PC-3 (cell line): ENCODE measurements around the gene ASPDH. TPM values are rescaled to one million over a fixed set of nuclear protein-coding genes. Genes with fewer than 3 reads are reported as not detected.

Experiments used
- ATAC-seq: fragments of 200-7000 bp; cut with Tn5 transposase; 2 replicates; pipeline ENCODE4 v1.9.1; 2020; ENCODE audit warnings: mild to moderate bottlenecking, moderate library complexity
- BruUV-seq: library from RNA; stranded (reverse); fragments of 400-500 nt; replicated peaks from 2 replicates; lab custom pipeline; 2021; lab: Mats Ljungman, UMichigan
- CTCF ChIA-PET: fragments of 300-600 bp; sonication (Branson Sonifier 250); formaldehyde crosslinking; loops from one replicate; lab custom pipeline; 2022; ENCODE audit warnings: antibody characterized with exemption; lab: Charles Lee
- POLR2A ChIA-PET: fragments of 300-600 bp; sonication (Branson Sonifier 250); formaldehyde crosslinking; loops from one replicate; lab custom pipeline; 2022; ENCODE audit warnings: antibody characterized with exemption; ENCODE audit not compliant: unreplicated experiment; lab: Charles Lee
- DNase-seq: peaks from one replicate; pipeline ENCODE4 v3.0.0-alpha.2; 2015
- H2AFZ ChIP-seq: fragments of 300-600 bp; sonication (generic); 2 replicates; pipeline ENCODE4 v1.6.0; 2016; ENCODE audit warnings: antibody characterized with exemption, low read length
- H3F3A ChIP-seq: fragments of 300-600 bp; sonication (generic); one replicate; pipeline ENCODE4 v1.6.0; 2017; ENCODE audit warnings: antibody characterized with exemption, low read length, control low read depth, mild to moderate bottlenecking; ENCODE audit not compliant: unreplicated experiment
- H3K27ac ChIP-seq: fragments of 300-600 bp; sonication (generic); 2 replicates; pipeline ENCODE4 v1.5.1; 2016; ENCODE audit warnings: mild to moderate bottlenecking, low read length
- H3K27me3 ChIP-seq: fragments of 300-600 bp; sonication (generic); 2 replicates; pipeline ENCODE4 v1.6.1; 2016; ENCODE audit warnings: low read length, mixed read lengths
- H3K36me3 ChIP-seq: fragments of 300-600 bp; sonication (generic); 2 replicates; pipeline ENCODE4 v1.6.1; 2016; ENCODE audit warnings: low read depth, mixed run types, low read length, mixed read lengths
- H3K4me1 ChIP-seq: fragments of 300-600 bp; sonication (generic); 2 replicates; pipeline ENCODE4 v1.5.1; 2016; ENCODE audit warnings: low read length; ENCODE audit not compliant: insufficient read depth
- H3K4me2 ChIP-seq: fragments of 300-600 bp; sonication (generic); 2 replicates; pipeline ENCODE4 v1.6.0; 2016; ENCODE audit warnings: low read length
- H3K4me3 ChIP-seq: fragments of 300-600 bp; sonication (generic); 2 replicates; pipeline ENCODE4 v1.5.1; 2016; ENCODE audit warnings: mild to moderate bottlenecking, low read length, mixed read lengths
- H3K79me2 ChIP-seq: fragments of 300-600 bp; sonication (generic); 2 replicates; pipeline ENCODE4 v1.6.1; 2017; ENCODE audit warnings: low read length, mixed read lengths
- H3K9ac ChIP-seq: fragments of 300-600 bp; sonication (generic); 2 replicates; pipeline ENCODE4 v1.6.0; 2016; ENCODE audit warnings: mild to moderate bottlenecking, low read length
- H3K9me2 ChIP-seq: fragments of 300-600 bp; sonication (generic); replicated peaks from 2 replicates; pipeline ENCODE4 v1.6.1; 2016; ENCODE audit warnings: mixed run types, low read length, mixed read lengths
- H3K9me3 ChIP-seq: fragments of 300-600 bp; sonication (generic); 2 replicates; pipeline ENCODE4 v1.6.1; 2016; ENCODE audit warnings: low read length, mixed read lengths
- H4K20me1 ChIP-seq: fragments of 300-600 bp; sonication (generic); 2 replicates; pipeline ENCODE4 v1.6.1; 2016; ENCODE audit warnings: low read length, mixed read lengths
- EZH2 ChIP-seq: fragments of 300-600 bp; sonication (generic); IDR thresholded peaks from one replicate; pipeline ENCODE4 v1.6.1; 2017; ENCODE audit warnings: antibody characterized with exemption, mild to moderate bottlenecking, low read length; ENCODE audit not compliant: unreplicated experiment
- EZH2phosphoT487 ChIP-seq: fragments of 300-600 bp; sonication (generic); IDR thresholded peaks from 2 replicates; pipeline ENCODE4 v1.6.1; 2018; ENCODE audit warnings: mild to moderate bottlenecking, antibody characterized with exemption, low read length, borderline replicate concordance
- intact Hi-C: fragments of 100-400 bp; cut with micrococcal nuclease; formaldehyde crosslinking; loops from 2 replicates; pipeline ENCODE4 v1.9.0; 2023
- total RNA-seq: library from RNA; depleted of rRNA; stranded (reverse); fragments of >200 nt; gene quantifications from 2 replicates; pipeline ENCODE4 v1.2.3, GENCODE V29; 2014
- TF ChIP-seq, protein P1 (sequence below): fragments of 300-600 bp; sonication (generic); conservative IDR thresholded peaks from 2 replicates; pipeline ENCODE4 v1.5.1; 2017; ENCODE audit warnings: antibody characterized with exemption, low read depth, mild to moderate bottlenecking, low read length

Gene ASPDH
- total RNA-seq, 1 experiment from 2014 or later: not detected

DNA sequence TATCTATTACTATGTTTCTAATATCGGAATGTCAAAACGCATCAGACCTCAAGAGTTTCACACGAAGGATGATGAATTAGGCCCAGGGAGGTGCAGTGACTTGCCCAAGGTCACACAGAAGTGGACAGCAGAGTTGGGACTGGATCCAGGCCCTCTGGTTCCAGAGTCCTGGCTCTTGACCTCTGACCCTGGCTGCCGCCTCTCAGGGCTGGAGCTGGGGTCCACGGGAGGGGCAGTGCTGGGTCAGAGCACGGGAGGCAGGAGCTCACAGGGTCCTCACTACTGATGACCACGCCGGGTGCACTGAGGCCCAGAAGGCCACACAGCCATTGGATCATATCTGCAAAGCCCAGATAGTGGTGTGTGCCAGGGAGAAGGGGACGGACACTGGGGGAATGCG is 9.2 kb upstream of the ASPDH start:
- Histone ChIP-seq H3K4me3 (no peak overlapping the region), H3K9me3 (no peaks in the 10 kb centered on the region), H3K9me2 (no peaks in the 10 kb centered on the region), H3K9ac (no peak overlapping the region), H3F3A (no peaks in the 10 kb centered on the region), H2AFZ (no peak overlapping the region), H3K27me3 (peaks cover 6% of the 10 kb centered on the region), H3K4me1 (no peaks in the 10 kb centered on the region), H4K20me1 (no peaks in the 10 kb centered on the region), H3K79me2 (no peaks in the 10 kb centered on the region), H3K36me3 (no peaks in the 10 kb centered on the region), H3K4me2 (no peak overlapping the region), H3K27ac (no peak overlapping the region)
- ATAC-seq (no peak), DNase-seq (no peak)
- TF ChIP-seq EZH2phosphoT487 (no peak), EZH2 (no peak)
- TF ChIP-seq, protein P1, sequence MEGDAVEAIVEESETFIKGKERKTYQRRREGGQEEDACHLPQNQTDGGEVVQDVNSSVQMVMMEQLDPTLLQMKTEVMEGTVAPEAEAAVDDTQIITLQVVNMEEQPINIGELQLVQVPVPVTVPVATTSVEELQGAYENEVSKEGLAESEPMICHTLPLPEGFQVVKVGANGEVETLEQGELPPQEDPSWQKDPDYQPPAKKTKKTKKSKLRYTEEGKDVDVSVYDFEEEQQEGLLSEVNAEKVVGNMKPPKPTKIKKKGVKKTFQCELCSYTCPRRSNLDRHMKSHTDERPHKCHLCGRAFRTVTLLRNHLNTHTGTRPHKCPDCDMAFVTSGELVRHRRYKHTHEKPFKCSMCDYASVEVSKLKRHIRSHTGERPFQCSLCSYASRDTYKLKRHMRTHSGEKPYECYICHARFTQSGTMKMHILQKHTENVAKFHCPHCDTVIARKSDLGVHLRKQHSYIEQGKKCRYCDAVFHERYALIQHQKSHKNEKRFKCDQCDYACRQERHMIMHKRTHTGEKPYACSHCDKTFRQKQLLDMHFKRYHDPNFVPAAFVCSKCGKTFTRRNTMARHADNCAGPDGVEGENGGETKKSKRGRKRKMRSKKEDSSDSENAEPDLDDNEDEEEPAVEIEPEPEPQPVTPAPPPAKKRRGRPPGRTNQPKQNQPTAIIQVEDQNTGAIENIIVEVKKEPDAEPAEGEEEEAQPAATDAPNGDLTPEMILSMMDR: no peak
- no TSS peak for BruUV-seq
- ChIA-PET POLR2A (no interaction called here), CTCF (interaction anchor here (0.6 kb wide), 1 partner anchor 222 kb away, joined by 4 read pairs; no protein-coding TSS in a partner anchor)
- intact Hi-C loops: no loop called here

DNA sequence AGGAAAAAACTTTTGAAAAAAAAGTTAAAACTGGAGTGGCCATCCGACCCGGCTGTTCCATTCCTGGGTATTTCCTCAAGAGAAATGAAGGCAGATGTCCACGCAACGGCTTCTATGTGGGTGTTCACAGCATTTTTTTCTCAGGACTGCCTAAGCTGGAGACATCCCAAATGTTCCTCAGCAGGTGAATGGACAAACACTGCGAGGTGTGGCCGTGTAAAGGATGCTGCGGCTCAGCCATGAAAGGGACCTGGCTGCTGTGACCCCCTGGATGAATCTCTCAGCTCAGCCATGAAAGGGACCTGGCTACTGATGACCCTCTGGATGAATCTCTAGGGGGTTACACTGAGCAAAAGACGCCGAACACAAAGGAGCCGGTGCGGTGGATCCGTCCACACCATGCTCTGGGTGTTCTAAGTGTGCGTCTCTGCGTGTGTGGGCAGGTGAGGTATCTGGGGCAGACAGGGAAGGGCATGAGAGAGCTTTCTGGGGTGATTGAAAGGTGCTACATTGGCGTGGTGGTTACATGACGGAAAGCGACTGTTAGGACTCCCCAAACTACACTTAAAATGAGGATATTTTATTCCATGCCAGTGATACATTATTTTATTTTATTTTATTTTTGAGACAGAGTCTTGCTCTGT is 7.2 kb upstream of the ASPDH start:
- no peak overlapping the region for H3K4me2 ChIP-seq
- H3K36me3 ChIP-seq: no peaks in the 10 kb centered on the region
- H3K9ac ChIP-seq: no peak overlapping the region
- intact Hi-C loops: no loop called here
- peaks cover 3% of the 10 kb centered on the region; the same call in 1 of the 2 replicates for H3K4me1 ChIP-seq
- ChIA-PET POLR2A (interaction anchor here (0.7 kb wide), 1 partner anchor 208 kb away, joined by 3 read pairs; no protein-coding TSS in a partner anchor), CTCF (no interaction called here)
- DNase-seq (no peak), ATAC-seq (no peak)
- BruUV-seq: no TSS peak
- no peak overlapping the region for H3K4me3 ChIP-seq
- H3K79me2 ChIP-seq: no peaks in the 10 kb centered on the region
- H3K27me3 ChIP-seq: no peaks in the 10 kb centered on the region
- H3K9me2 ChIP-seq: no peaks in the 10 kb centered on the region
- H2AFZ ChIP-seq: no peak overlapping the region
- no peaks in the 10 kb centered on the region for H3F3A ChIP-seq
- H4K20me1 ChIP-seq: no peaks in the 10 kb centered on the region
- TF ChIP-seq EZH2phosphoT487: no peak
- TF ChIP-seq EZH2: no peak
- TF ChIP-seq, protein P1: no peak
- no peak overlapping the region for H3K27ac ChIP-seq
- H3K9me3 ChIP-seq: no peaks in the 10 kb centered on the region

DNA sequence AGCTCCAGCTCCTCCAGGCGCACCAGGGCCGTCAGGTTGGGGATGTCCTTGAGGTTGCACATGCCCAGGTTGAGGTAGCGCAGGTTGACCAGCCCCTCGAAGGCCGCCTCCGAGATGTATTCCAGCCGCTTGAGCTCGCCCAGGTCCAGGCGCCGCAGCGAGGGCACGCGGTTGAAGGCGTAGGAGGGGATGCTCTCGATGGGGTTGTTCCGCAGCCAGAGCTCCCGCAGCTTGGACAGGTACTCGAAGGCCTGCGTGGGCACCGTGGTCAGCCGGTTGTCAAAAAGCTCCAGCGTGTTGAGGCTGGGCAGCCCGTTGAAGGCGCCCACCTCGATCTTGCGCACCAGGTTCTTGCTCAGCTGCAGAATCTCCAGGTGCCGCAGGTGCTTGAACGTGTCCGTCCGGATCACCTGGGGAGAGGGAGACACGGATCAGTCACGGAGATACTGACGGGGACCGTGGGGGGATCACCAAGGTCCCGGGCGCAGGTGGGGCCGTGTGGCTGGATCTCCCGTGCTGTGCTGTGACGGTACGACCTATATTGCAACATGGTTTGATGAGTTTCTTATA is 5.4 kb upstream of the ASPDH start:
- Histone ChIP-seq H3K4me3 (no peak overlapping the region), H3K27ac (no peak overlapping the region), H3K9me3 (no peaks in the 10 kb centered on the region), H2AFZ (no peak overlapping the region), H3K27me3 (no peaks in the 10 kb centered on the region), H3K4me2 (no peak overlapping the region), H3K4me1 (peaks cover 3% of the 10 kb centered on the region; the same call in 1 of the 2 replicates), H3K9me2 (no peaks in the 10 kb centered on the region), H4K20me1 (no peaks in the 10 kb centered on the region), H3K79me2 (no peaks in the 10 kb centered on the region), H3K9ac (no peak overlapping the region), H3F3A (no peaks in the 10 kb centered on the region), H3K36me3 (no peaks in the 10 kb centered on the region)
- TF ChIP-seq EZH2phosphoT487 (no peak), EZH2 (no peak)
- TF ChIP-seq, protein P1: no peak
- no TSS peak for BruUV-seq
- ATAC-seq (no peak), DNase-seq (no peak)
- intact Hi-C loops: no loop called here
- CTCF ChIA-PET: no interaction called here
- POLR2A ChIA-PET: no interaction called here
